Measurements from ENCODE around the gene LRP10. TPM values are rescaled to one million over a fixed set of nuclear protein-coding genes. Genes with fewer than 3 reads are reported as not detected.
A peak's percentile ranks its signal among the peaks of the same experiment; 100 is the strongest.

LRP10 gene
- total RNA-seq, 1 donor from 2014 or later, result 43.1 TPM

DNA sequence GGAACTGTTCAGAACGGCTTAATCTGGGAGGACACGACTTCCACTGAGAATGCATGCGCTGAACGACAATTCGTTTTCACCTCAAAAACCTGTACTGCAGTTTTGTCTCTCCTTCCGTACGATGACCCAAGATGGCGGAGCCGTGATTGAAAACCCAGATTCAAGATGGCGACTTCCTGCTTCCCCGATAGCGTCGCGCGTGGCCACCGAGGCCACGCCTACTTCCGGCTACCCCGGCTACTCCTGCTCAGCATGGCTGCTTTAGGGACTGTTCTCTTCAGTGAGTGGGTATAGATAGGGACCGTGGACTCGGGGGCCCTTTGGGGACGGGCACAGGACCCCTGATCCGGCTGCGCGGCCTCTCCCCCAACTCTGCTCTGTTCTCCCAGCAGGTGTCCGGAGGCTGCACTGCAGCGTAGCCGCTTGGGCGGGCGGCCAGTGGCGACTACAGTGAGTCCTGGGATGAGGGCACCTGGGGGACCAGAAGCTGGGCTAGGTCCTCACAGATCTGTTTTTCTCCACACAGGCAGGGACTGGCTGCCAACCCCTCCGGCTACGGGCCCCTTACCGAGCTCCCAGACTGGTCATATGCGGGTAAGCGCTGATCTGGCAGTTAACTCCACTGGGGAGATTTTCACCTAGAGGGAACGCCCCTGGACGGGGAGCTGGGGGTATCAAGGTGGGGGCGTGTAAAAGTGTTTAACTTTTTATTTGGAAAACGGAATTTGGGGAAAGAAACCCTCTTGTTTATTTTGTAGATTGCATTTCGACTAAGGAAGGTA lies 41.7 kb upstream of the LRP10 start, which contains the start of gene MRPL52:
TSS of gene MRPL52 (plus strand) at position 227 of the 782 bp plus-strand sequence. CDS start at position 253, 26 bp downstream.
- DNase-seq (ENCODE audit: low spot score, unreplicated experiment), result peak; percentile 53
- TF ChIP-seq, protein P1, sequence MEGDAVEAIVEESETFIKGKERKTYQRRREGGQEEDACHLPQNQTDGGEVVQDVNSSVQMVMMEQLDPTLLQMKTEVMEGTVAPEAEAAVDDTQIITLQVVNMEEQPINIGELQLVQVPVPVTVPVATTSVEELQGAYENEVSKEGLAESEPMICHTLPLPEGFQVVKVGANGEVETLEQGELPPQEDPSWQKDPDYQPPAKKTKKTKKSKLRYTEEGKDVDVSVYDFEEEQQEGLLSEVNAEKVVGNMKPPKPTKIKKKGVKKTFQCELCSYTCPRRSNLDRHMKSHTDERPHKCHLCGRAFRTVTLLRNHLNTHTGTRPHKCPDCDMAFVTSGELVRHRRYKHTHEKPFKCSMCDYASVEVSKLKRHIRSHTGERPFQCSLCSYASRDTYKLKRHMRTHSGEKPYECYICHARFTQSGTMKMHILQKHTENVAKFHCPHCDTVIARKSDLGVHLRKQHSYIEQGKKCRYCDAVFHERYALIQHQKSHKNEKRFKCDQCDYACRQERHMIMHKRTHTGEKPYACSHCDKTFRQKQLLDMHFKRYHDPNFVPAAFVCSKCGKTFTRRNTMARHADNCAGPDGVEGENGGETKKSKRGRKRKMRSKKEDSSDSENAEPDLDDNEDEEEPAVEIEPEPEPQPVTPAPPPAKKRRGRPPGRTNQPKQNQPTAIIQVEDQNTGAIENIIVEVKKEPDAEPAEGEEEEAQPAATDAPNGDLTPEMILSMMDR (IDR thresholded peaks at IDR 0.05; ENCODE audit: unreplicated experiment), result no peak
- no peaks in the 10 kb centered on the region for H3K27me3 Mint-ChIP-seq
- H3K9me3 Mint-ChIP-seq (ENCODE audit: low read depth), result no peaks in the 10 kb centered on the region
- H3K4me3 Mint-ChIP-seq (ENCODE audit: low read depth), result peak within 1 kb of the TSS; percentile 89
- H3K36me3 Mint-ChIP-seq (ENCODE audit: insufficient read depth), result peaks cover 3% of the 10 kb centered on the region
- peaks cover 10% of the 10 kb centered on the region for H3K4me1 Mint-ChIP-seq (ENCODE audit: low read depth)
- peak within 1 kb of the TSS; percentile 95 for H3K27ac Mint-ChIP-seq

DNA sequence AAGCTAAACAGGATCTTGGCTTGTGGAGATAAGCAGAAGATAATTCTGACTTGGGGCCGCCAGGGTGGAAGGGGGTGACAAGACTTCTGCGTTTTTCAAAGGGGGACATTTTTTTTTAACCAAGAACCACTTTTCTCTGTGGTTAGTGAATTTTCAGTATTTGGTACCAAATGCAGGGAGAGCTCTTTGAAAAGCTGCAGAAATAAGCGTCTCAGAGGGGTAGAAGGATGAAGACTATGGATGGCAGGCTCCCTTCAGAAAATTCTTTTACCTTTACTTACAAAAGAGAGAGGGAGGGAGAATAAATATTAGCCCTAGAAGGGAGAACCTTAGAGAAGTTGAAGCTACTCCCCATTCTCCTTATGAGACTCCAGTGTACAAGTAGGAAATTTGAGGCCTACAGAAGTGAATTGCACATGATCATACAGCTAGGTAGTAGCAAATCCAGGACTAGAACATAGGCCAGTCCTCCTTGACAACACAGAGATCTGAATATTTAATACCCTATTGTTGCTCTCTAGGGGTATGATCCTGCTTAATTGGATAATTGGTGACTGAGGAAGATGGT lies 41.0 kb upstream of the LRP10 start:
- TF ChIP-seq, protein P1 (IDR thresholded peaks at IDR 0.05; ENCODE audit: unreplicated experiment), result no peak
- Mint-ChIP-seq H3K27ac (peak overlapping the region; percentile 95), H3K4me1 (ENCODE audit: low read depth) (peaks cover 13% of the 10 kb centered on the region), H3K4me3 (ENCODE audit: low read depth) (peak overlapping the region; percentile 89), H3K27me3 (no peaks in the 10 kb centered on the region), H3K36me3 (ENCODE audit: insufficient read depth) (peaks cover 3% of the 10 kb centered on the region), H3K9me3 (ENCODE audit: low read depth) (no peaks in the 10 kb centered on the region)
- no peak for DNase-seq (ENCODE audit: low spot score, unreplicated experiment)

GRCh38 chr14:22835505-22835904 lies 36.0 kb upstream of the LRP10 start:
- no peaks in the 10 kb centered on the region for H3K9me3 Mint-ChIP-seq (ENCODE audit: low read depth)
- TF ChIP-seq, protein P1 (IDR thresholded peaks at IDR 0.05; ENCODE audit: unreplicated experiment), result no peak
- H3K4me1 Mint-ChIP-seq (ENCODE audit: low read depth), result peaks cover 27% of the 10 kb centered on the region
- H3K36me3 Mint-ChIP-seq (ENCODE audit: insufficient read depth), result peaks cover 3% of the 10 kb centered on the region
- peak overlapping the region; percentile 99 for H3K27ac Mint-ChIP-seq
- no peaks in the 10 kb centered on the region for H3K27me3 Mint-ChIP-seq
- no peak for DNase-seq (ENCODE audit: low spot score, unreplicated experiment)
- H3K4me3 Mint-ChIP-seq (ENCODE audit: low read depth), result peak overlapping the region; percentile 100

DNA sequence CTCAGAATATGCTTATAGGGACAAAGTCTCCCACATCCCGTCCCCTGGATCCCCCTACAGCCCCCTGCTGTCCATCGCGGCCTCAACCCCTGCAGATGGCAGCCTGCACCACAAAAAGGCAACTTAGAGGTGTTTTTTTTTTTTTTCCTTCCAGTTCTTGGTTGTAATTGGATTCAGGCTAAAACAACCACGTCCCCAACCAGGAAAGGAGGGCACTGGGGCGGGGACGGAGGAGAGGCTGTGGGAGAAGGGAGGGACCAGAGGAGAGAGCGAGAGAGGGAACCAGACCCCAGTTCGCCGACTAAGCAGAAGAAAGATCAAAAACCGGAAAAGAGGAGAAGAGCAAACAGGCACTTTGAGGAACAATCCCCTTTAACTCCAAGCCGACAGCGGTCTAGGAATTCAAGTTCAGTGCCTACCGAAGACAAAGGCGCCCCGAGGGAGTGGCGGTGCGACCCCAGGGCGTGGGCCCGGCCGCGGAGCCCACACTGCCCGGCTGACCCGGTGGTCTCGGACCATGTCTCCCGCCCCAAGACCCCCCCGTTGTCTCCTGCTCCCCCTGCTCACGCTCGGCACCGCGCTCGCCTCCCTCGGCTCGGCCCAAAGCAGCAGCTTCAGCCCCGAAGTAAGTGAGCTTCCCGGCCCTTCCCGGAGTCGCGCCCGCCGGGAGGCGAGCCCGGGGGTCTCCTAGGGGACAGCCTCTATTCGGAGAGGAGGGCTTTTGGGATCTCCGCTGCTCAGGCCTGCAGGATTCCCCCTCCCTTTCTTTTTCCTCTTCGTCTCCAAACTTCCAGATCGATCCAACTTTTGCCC lies 35.0 kb upstream of the LRP10 start, which contains the start of gene MMP14:
TSS of gene MMP14 (plus strand) at position 285 of the 813 bp plus-strand sequence. CDS start at position 518, 233 bp downstream.
- Mint-ChIP-seq H3K27ac (peak within 1 kb of the TSS; percentile 99), H3K4me3 (ENCODE audit: low read depth) (peak within 1 kb of the TSS; percentile 100), H3K4me1 (ENCODE audit: low read depth) (peaks cover 24% of the 10 kb centered on the region), H3K27me3 (no peaks in the 10 kb centered on the region), H3K36me3 (ENCODE audit: insufficient read depth) (peaks cover 3% of the 10 kb centered on the region), H3K9me3 (ENCODE audit: low read depth) (no peaks in the 10 kb centered on the region)
- peak; percentile 26 for DNase-seq (ENCODE audit: low spot score, unreplicated experiment)
- TF ChIP-seq, protein P1 (IDR thresholded peaks at IDR 0.05; ENCODE audit: unreplicated experiment), result peak; percentile 51
